GM19395 (cell line): ENCODE results near the gene BOLA2.
"Not testable (repeated sequence)": the region's sequence is repeated elsewhere in the genome, so short reads cannot be mapped to it uniquely, and the experiment has no call there.

Experiments
- ATAC-seq: cut with Tn5 transposase; IDR thresholded peaks from one replicate; pipeline ENCODE4 v1.9.1; 2021; ENCODE audit warnings: mild to moderate bottlenecking, moderate library complexity; ENCODE audit not compliant: unreplicated experiment

The BOLA2 gene

GRCh38 chr16:29454269-29454668 is at the start of gene BOLA2, which contains the start of gene SLX1B:
Gene BOLA2 (minus strand): TSS chr16:29454351. CDS start chr16:29454253, 98 bp downstream.
Gene SLX1B (plus strand): TSS chr16:29454533.
- ATAC-seq, result peak; percentile 84

- ATAC-seq, result not testable (repeated sequence)
These were observed 28.1 kb upstream of the BOLA2 start for GRCh38 chr16:29482276-29482675.

GRCh38 chr16:29472065-29472464 is 17.9 kb upstream of the BOLA2 start:
- ATAC-seq, result not testable (repeated sequence)

GRCh38 chr16:29469660-29470059 is 15.5 kb upstream of the BOLA2 start:
- not testable (repeated sequence) for ATAC-seq

GRCh38 chr16:29467654-29468366 is 13.7 kb upstream of the BOLA2 start:
- not testable (repeated sequence) for ATAC-seq

GRCh38 chr16:29466904-29467303 is 12.8 kb upstream of the BOLA2 start:
- ATAC-seq, result not testable (repeated sequence)

- not testable (repeated sequence) for ATAC-seq
These were observed 12.1 kb upstream of the BOLA2 start for GRCh38 chr16:29465985-29466824.

GRCh38 chr16:29460647-29461030 is 6.5 kb upstream of the BOLA2 start:
- not testable (repeated sequence) for ATAC-seq

- ATAC-seq, result not testable (repeated sequence)
These were observed 5.8 kb upstream of the BOLA2 start, which contains the start of gene SULT1A4 for GRCh38 chr16:29459706-29460646. Gene SULT1A4 (plus strand): TSS chr16:29459913. CDS start chr16:29461386, 1,473 bp downstream.

- ATAC-seq, result not testable (repeated sequence)
These were observed 3.5 kb upstream of the BOLA2 start for GRCh38 chr16:29457660-29458059.

GRCh38 chr16:29454828-29455227 is 677 bp upstream of the BOLA2 start:
- peak; percentile 54 for ATAC-seq

GRCh38 chr16:29453754-29454153 is 397 bp downstream of the BOLA2 start:
- ATAC-seq, result peak; percentile 23

- ATAC-seq, result not testable (repeated sequence)
These were observed 28.8 kb downstream of the BOLA2 start for GRCh38 chr16:29425390-29425789.

GRCh38 chr16:29423587-29423986 is 30.6 kb downstream of the BOLA2 start:
- ATAC-seq, result not testable (repeated sequence)

GRCh38 chr16:29405249-29405648 is 48.9 kb downstream of the BOLA2 start:
- ATAC-seq, result not testable (repeated sequence)
